ENCODE data around the gene TIMM50. TPM values are rescaled to one million over a fixed set of nuclear protein-coding genes. Genes with fewer than 3 reads are reported as not detected.

The TIMM50 gene
- total RNA-seq, 1 donor from 2014 or later: 97.2 TPM

DNA sequence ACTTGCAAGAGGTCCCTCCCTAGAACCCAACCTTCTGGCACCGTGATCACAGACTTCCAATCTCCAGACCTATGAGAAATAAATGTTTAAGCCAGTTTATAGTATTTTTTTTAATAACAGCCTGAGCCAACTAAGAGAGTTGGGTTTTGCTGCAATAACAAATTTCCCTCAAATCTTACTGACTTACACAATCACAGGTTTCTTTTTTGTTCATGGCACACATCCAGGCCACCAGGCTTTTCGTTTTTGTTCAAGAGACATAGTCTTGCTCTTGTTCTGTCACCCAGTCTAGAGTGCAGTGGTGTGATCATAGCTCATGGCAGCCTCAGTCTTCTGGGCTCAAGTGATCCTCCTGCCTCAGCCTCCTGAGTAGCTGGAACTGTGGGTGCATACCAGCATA lies 32.4 kb downstream of the TIMM50 start:
- FAIRE-seq: no peak
- Mint-ChIP-seq H3K36me3 (ENCODE audit: low read depth, unreplicated experiment) (peaks cover 6% of the 10 kb centered on the region), H3K4me1 (ENCODE audit: low read depth, unreplicated experiment) (no peaks in the 10 kb centered on the region), H3K27me3 (ENCODE audit: low read depth, unreplicated experiment) (peaks cover 57% of the 10 kb centered on the region), H3K4me3 (ENCODE audit: unreplicated experiment) (no peak overlapping the region), H3K9me3 (ENCODE audit: unreplicated experiment) (peaks cover 4% of the 10 kb centered on the region), H3K27ac (ENCODE audit: unreplicated experiment) (no peak overlapping the region)
- peaks cover 2% of the 10 kb centered on the region for H3K9me3 ChIP-seq (ENCODE audit: insufficient read depth, low read depth, low read length)
- H3K9ac ChIP-seq (ENCODE audit: low read length): no peak overlapping the region
- peaks cover 8% of the 10 kb centered on the region for H3K4me1 ChIP-seq (ENCODE audit: insufficient read depth, low read length)
- H3K4me2 ChIP-seq (ENCODE audit: low read length): no peak overlapping the region
- H3K4me3 ChIP-seq (ENCODE audit: insufficient read depth, low read depth, low read length): no peak overlapping the region
- H2AFZ ChIP-seq (ENCODE audit: low read depth, low read length): no peak overlapping the region
- no peak for DNase-seq (ENCODE audit: low read depth)
- no peaks in the 10 kb centered on the region for H3K79me2 ChIP-seq (ENCODE audit: insufficient read depth, low read length)
- H3K36me3 ChIP-seq (ENCODE audit: insufficient read depth, low read length): no peaks in the 10 kb centered on the region
- peaks cover 41% of the 10 kb centered on the region for H3K27me3 ChIP-seq (ENCODE audit: insufficient read depth, low read length)
- H3K27ac ChIP-seq (ENCODE audit: low read depth, low read length): no peak overlapping the region
- TF ChIP-seq, protein P1, sequence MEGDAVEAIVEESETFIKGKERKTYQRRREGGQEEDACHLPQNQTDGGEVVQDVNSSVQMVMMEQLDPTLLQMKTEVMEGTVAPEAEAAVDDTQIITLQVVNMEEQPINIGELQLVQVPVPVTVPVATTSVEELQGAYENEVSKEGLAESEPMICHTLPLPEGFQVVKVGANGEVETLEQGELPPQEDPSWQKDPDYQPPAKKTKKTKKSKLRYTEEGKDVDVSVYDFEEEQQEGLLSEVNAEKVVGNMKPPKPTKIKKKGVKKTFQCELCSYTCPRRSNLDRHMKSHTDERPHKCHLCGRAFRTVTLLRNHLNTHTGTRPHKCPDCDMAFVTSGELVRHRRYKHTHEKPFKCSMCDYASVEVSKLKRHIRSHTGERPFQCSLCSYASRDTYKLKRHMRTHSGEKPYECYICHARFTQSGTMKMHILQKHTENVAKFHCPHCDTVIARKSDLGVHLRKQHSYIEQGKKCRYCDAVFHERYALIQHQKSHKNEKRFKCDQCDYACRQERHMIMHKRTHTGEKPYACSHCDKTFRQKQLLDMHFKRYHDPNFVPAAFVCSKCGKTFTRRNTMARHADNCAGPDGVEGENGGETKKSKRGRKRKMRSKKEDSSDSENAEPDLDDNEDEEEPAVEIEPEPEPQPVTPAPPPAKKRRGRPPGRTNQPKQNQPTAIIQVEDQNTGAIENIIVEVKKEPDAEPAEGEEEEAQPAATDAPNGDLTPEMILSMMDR (IDR thresholded peaks at IDR 0.05; ENCODE audit: insufficient read depth, low read depth, low read length): no peak
- H4K20me1 ChIP-seq (ENCODE audit: insufficient read depth, low read length): no peaks in the 10 kb centered on the region

DNA sequence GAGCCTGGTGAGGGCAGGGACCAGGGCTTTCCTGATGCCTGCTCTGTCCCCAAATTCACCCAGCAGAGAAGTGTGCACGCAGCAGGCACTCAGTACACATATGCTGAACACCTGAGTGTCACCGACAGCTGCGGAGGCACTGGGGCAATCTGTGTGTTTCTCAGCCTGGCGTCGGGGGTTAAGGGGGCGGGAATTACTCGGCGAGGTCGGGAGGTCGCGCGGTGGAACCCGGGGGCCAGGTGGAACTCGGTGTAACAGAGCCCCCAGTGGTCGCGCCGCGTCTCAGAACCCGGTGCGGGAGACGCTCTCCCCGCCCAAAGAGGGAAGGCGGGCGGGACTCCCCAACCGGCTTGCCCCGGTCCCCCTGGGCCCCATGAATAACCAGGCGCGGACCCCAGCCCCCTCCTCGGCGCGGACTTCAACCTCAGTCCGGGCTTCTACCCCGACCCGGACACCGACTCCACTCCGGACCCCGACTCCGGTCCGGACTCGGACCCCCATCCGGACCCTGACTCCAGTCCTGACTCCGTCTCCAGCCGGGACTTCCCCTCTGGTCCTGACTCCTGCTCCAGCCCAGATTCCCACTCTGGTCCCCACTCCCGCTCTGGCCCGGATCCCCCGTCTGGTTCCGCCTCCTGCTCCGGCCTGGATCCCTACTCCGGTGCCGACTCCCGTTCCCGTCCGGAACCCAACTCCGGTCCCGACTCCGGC lies 34.4 kb downstream of the TIMM50 start, which contains the start of gene SELENOV:
TSS of gene SELENOV (plus strand) at position 300 of the 711 bp plus-strand sequence. CDS start at position 374, 74 bp downstream.
- no peak within 1 kb of the TSS for H3K4me3 ChIP-seq (ENCODE audit: insufficient read depth, low read depth, low read length)
- H3K4me2 ChIP-seq (ENCODE audit: low read length): peak within 1 kb of the TSS; percentile 61
- Mint-ChIP-seq H3K27me3 (ENCODE audit: low read depth, unreplicated experiment) (peaks cover 45% of the 10 kb centered on the region), H3K36me3 (ENCODE audit: low read depth, unreplicated experiment) (peaks cover 3% of the 10 kb centered on the region), H3K9me3 (ENCODE audit: unreplicated experiment) (peaks cover 4% of the 10 kb centered on the region), H3K27ac (ENCODE audit: unreplicated experiment) (no peak within 1 kb of the TSS), H3K4me1 (ENCODE audit: low read depth, unreplicated experiment) (no peaks in the 10 kb centered on the region), H3K4me3 (ENCODE audit: unreplicated experiment) (peak within 1 kb of the TSS; percentile 74)
- H3K27ac ChIP-seq (ENCODE audit: low read depth, low read length): no peak within 1 kb of the TSS
- no peaks in the 10 kb centered on the region for H4K20me1 ChIP-seq (ENCODE audit: insufficient read depth, low read length)
- DNase-seq (ENCODE audit: low read depth) (no peak), FAIRE-seq (no peak)
- H3K4me1 ChIP-seq (ENCODE audit: insufficient read depth, low read length): peaks cover 8% of the 10 kb centered on the region
- peaks cover 41% of the 10 kb centered on the region for H3K27me3 ChIP-seq (ENCODE audit: insufficient read depth, low read length)
- TF ChIP-seq EZH2 (IDR thresholded peaks at IDR 0.05; ENCODE audit: insufficient read depth, low read length): peak; percentile 99
- TF ChIP-seq, protein P1 (IDR thresholded peaks at IDR 0.05; ENCODE audit: insufficient read depth, low read depth, low read length): no peak
- H3K79me2 ChIP-seq (ENCODE audit: insufficient read depth, low read length): no peaks in the 10 kb centered on the region
- peak within 1 kb of the TSS; percentile 60 for H2AFZ ChIP-seq (ENCODE audit: low read depth, low read length)
- H3K9me3 ChIP-seq (ENCODE audit: insufficient read depth, low read depth, low read length): peaks cover 2% of the 10 kb centered on the region
- no peaks in the 10 kb centered on the region for H3K36me3 ChIP-seq (ENCODE audit: insufficient read depth, low read length)
- no peak within 1 kb of the TSS for H3K9ac ChIP-seq (ENCODE audit: low read length)

DNA sequence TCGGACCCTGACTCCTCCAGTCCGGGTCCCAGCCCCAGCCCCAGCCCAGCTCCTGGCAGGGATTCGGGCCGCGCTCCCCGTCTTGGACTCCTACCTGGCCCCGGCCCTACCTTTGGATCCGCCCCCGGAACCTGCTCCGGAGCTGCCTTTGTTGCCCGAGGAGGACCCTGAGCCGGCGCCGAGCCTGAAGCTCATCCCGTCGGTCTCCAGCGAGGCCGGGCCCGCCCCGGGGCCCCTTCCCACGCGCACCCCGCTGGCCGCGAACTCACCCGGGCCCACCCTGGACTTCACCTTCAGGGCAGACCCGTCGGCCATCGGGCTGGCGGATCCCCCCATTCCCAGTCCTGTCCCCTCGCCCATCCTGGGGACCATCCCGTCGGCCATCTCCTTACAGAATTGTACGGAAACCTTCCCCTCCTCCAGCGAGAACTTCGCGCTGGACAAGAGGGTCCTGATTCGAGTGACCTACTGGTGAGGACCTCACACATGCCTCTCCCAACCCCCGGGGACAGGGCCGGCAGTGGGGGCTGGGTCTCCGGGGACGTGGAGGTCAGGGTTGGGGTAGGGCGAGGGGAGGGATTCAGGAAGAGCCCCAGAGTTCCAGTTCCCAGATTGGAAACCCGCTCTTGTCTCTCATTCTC lies 35.0 kb downstream of the TIMM50 start:
- Mint-ChIP-seq H3K27ac (ENCODE audit: unreplicated experiment) (no peak overlapping the region), H3K27me3 (ENCODE audit: low read depth, unreplicated experiment) (peaks cover 45% of the 10 kb centered on the region)
- DNase-seq (ENCODE audit: low read depth): no peak

More for the DNA sequence above, 35.0 kb downstream of the TIMM50 start:
- no peak for FAIRE-seq
- peaks cover 3% of the 10 kb centered on the region for H3K36me3 Mint-ChIP-seq (ENCODE audit: low read depth, unreplicated experiment)
- Histone ChIP-seq H2AFZ (ENCODE audit: low read depth, low read length) (peak overlapping the region; percentile 52), H3K9me3 (ENCODE audit: insufficient read depth, low read depth, low read length) (peaks cover 2% of the 10 kb centered on the region), H3K9ac (ENCODE audit: low read length) (no peak overlapping the region), H4K20me1 (ENCODE audit: insufficient read depth, low read length) (no peaks in the 10 kb centered on the region), H3K4me2 (ENCODE audit: low read length) (peak overlapping the region; percentile 61), H3K36me3 (ENCODE audit: insufficient read depth, low read length) (no peaks in the 10 kb centered on the region), H3K4me3 (ENCODE audit: insufficient read depth, low read depth, low read length) (no peak overlapping the region), H3K27ac (ENCODE audit: low read depth, low read length) (no peak overlapping the region), H3K4me1 (ENCODE audit: insufficient read depth, low read length) (peaks cover 8% of the 10 kb centered on the region), H3K27me3 (ENCODE audit: insufficient read depth, low read length) (peaks cover 41% of the 10 kb centered on the region), H3K79me2 (ENCODE audit: insufficient read depth, low read length) (no peaks in the 10 kb centered on the region)
- TF ChIP-seq, protein P1 (IDR thresholded peaks at IDR 0.05; ENCODE audit: insufficient read depth, low read depth, low read length): no peak
- peak; percentile 98 for TF ChIP-seq EZH2 (IDR thresholded peaks at IDR 0.05; ENCODE audit: insufficient read depth, low read length)
- no peaks in the 10 kb centered on the region for H3K4me1 Mint-ChIP-seq (ENCODE audit: low read depth, unreplicated experiment)
- H3K9me3 Mint-ChIP-seq (ENCODE audit: unreplicated experiment): peaks cover 4% of the 10 kb centered on the region
- H3K4me3 Mint-ChIP-seq (ENCODE audit: unreplicated experiment): no peak overlapping the region

Data from astrocyte (in vitro differentiated cells and primary cell).